Skeletal muscle tissue (tissue), 4 donors: ENCODE data around the gene TTC7B. TPM values are rescaled to one million over a fixed set of nuclear protein-coding genes. Genes with fewer than 3 reads are reported as not detected.
"Not testable (repeated sequence)": the region's sequence is repeated elsewhere in the genome, so short reads cannot be mapped to it uniquely, and the experiment has no call there.

ENCODE experiments used
- H3K27ac ChIP-seq: one replicate; pipeline ENCODE4 v1.7.0; 2013; ENCODE audit warnings: mild to moderate bottlenecking, low read depth, low read length, inconsistent platforms
- H3K27me3 ChIP-seq, 3 donors: one replicate each; pipeline ENCODE4 v1.7.0; 2013; ENCODE audit warnings: low read length in 3 of 3; ENCODE audit not compliant: control insufficient read depth in 3 of 3, insufficient read depth in 3 of 3
- H3K36me3 ChIP-seq, 3 donors: one replicate each; pipeline ENCODE4 v1.7.0; 2013; ENCODE audit warnings: low read length in 3 of 3; ENCODE audit not compliant: control insufficient read depth in 3 of 3, insufficient read depth in 3 of 3
- H3K4me1 ChIP-seq, 3 donors: one replicate each; pipeline ENCODE4 v1.7.0; 2013; ENCODE audit warnings: low read length in 3 of 3, mild to moderate bottlenecking in 3 of 3; ENCODE audit not compliant: control insufficient read depth in 3 of 3, insufficient read depth in 3 of 3
- H3K4me3 ChIP-seq, 3 donors: one replicate each; pipeline ENCODE4 v1.7.0; 2013; ENCODE audit warnings: low read length in 3 of 3
- H3K9ac ChIP-seq, 3 donors: one replicate each; pipeline ENCODE4 v1.7.0; 2013; ENCODE audit warnings: low read length in 3 of 3, mild to moderate bottlenecking in 3 of 3, moderate library complexity in 2 of 3, low read depth in 1 of 3
- H3K9me3 ChIP-seq, 3 donors: one replicate each; pipeline ENCODE4 v1.7.0; 2013; ENCODE audit warnings: low read length in 3 of 3; ENCODE audit not compliant: control insufficient read depth in 3 of 3
- total RNA-seq: library from RNA; depleted of rRNA; stranded (reverse); fragments of >200 nt; gene quantifications from one replicate; pipeline ENCODE4 v1.2.3, GENCODE V29; 2014
- donor health status: Osteomylitis.

Gene TTC7B, protein sequence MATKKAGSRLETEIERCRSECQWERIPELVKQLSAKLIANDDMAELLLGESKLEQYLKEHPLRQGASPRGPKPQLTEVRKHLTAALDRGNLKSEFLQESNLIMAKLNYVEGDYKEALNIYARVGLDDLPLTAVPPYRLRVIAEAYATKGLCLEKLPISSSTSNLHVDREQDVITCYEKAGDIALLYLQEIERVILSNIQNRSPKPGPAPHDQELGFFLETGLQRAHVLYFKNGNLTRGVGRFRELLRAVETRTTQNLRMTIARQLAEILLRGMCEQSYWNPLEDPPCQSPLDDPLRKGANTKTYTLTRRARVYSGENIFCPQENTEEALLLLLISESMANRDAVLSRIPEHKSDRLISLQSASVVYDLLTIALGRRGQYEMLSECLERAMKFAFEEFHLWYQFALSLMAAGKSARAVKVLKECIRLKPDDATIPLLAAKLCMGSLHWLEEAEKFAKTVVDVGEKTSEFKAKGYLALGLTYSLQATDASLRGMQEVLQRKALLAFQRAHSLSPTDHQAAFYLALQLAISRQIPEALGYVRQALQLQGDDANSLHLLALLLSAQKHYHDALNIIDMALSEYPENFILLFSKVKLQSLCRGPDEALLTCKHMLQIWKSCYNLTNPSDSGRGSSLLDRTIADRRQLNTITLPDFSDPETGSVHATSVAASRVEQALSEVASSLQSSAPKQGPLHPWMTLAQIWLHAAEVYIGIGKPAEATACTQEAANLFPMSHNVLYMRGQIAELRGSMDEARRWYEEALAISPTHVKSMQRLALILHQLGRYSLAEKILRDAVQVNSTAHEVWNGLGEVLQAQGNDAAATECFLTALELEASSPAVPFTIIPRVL
- total RNA-seq, result 5.7 TPM

DNA sequence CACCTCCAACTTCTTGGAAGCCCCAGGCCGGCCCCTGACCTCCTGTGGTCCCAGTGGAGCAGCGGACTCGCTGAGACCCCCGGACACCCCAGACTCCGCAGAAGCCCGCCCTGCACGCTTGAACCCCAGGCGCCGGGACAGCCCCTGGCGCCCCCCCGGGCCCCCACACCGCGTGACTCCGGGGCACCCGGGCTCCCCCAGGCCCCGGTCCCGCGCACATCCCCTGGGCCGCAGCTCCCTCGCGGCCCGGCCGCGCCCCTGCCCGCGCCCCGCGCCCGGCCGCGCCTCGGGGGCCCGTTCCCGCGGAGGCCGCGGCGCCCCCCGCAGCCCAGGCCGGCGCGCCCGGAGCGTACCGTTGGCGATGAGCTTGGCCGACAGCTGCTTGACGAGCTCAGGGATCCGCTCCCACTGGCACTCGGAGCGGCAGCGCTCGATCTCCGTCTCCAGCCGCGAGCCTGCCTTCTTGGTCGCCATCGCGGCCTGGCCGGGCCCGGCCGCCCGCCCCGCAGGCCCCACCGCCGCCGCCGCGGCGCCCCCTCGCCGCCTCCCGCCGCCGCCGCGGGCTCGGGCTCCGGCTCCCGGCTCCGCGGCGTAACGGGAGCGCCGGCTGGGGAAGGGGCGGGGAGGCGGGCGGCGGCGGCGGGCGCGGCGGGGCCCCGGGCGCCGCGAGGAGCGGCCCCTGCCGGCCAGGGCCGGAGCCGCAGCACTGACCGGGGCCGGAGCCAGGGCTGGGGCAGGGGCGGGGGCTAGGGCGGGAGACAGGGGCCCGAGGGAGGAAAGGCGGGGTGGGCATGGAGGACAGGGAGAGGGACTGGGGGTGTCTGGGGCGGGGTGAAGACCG is at the start of gene TTC7B:
TSS of gene TTC7B (minus strand) at position 609 of the 841 bp plus-strand sequence. CDS start at position 474, 135 bp downstream.
- Histone ChIP-seq H3K27me3 (no peaks in the 10 kb centered on the region), H3K9ac (peak within 1 kb of the TSS; percentile 68 to 83 (median 82)), H3K4me1 (peaks cover 21 to 35% (median 32%) of the 10 kb centered on the region in 3 donors), H3K4me3 (peak within 1 kb of the TSS; percentile 68 to 81 (median 79)), H3K9me3 (no peaks in the 10 kb centered on the region), H3K36me3 (no peaks in the 10 kb centered on the region), H3K27ac (peak within 1 kb of the TSS; percentile 56)

DNA sequence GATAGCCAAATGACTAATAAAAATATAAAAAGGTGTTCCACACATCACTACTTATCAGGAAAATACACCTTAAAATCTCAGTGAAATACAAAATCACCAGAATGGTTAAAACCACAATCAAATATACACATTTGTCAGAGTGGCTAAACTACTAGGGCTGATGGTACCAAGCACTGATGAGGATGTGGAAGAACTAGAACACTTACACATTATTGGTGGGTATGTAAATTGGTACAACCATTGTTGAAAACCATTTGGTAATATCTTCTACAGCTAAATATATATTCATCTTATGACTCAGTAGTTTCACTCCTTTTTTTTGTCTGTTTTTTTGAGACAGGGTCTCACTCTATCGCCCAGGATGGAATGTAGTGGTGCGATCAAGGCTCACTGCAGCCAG is 48.5 kb upstream of the TTC7B start:
- Histone ChIP-seq H3K27me3 (no peaks in the 10 kb centered on the region), H3K36me3 (no peaks in the 10 kb centered on the region), H3K27ac (no peak overlapping the region), H3K4me1 (no peaks in the 10 kb centered on the region), H3K9me3 (no peaks in the 10 kb centered on the region), H3K4me3 (no peak overlapping the region), H3K9ac (no peak overlapping the region)

DNA sequence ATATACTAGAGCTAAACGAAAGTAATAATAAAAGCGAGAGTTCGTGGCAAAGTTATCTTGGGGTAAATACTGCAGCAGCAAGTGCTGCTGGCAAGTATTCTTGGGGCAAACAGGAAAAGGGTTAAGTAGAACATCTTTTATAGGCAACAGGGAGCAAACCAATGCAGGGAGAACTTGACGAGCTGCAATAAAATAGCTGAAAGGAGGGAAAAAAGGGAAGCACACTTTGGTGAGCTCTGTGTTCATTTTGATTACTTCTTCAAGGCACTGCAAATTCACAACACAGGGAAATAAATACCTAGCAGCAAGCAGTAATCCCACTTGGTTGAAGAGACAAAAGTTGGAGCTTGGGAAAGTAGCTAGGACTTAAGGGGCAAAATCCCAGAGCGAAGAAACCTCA is 42.3 kb upstream of the TTC7B start:
- H3K27ac ChIP-seq, result no peak overlapping the region

GRCh38 chr14:90857866-90858265 is 41.6 kb upstream of the TTC7B start:
- Histone ChIP-seq H3K9me3 (no peaks in the 10 kb centered on the region), H3K9ac (no peak overlapping the region), H3K4me3 (no peak overlapping the region), H3K4me1 (no peaks in the 10 kb centered on the region), H3K27ac (no peak overlapping the region), H3K27me3 (no peaks in the 10 kb centered on the region), H3K36me3 (no peaks in the 10 kb centered on the region)

More for the DNA sequence above, 42.3 kb upstream of the TTC7B start:
- H3K4me3 ChIP-seq, result no peak overlapping the region
- H3K27me3 ChIP-seq, result no peaks in the 10 kb centered on the region
- no peaks in the 10 kb centered on the region for H3K36me3 ChIP-seq
- no peaks in the 10 kb centered on the region for H3K9me3 ChIP-seq
- H3K4me1 ChIP-seq, result no peaks in the 10 kb centered on the region
- no peak overlapping the region for H3K9ac ChIP-seq

- H3K27ac ChIP-seq, H3K4me3 ChIP-seq, H3K27me3 ChIP-seq, H3K36me3 ChIP-seq, H3K9me3 ChIP-seq, H3K9ac ChIP-seq, H3K4me1 ChIP-seq: not testable (repeated sequence)
Measured at GRCh38 chr14:90856115-90856514, 39.9 kb upstream of the TTC7B start.

- Histone ChIP-seq H3K27ac (no peak overlapping the region), H3K36me3 (no peaks in the 10 kb centered on the region), H3K4me1 (peaks cover 0 to 10% (median 9%) of the 10 kb centered on the region in 3 donors), H3K9me3 (no peaks in the 10 kb centered on the region), H3K4me3 (no peak overlapping the region), H3K9ac (no peak overlapping the region), H3K27me3 (no peaks in the 10 kb centered on the region)
Measured at GRCh38 chr14:90853116-90853515, 36.9 kb upstream of the TTC7B start.

- Histone ChIP-seq H3K4me3 (no peak overlapping the region), H3K27me3 (no peaks in the 10 kb centered on the region), H3K4me1 (peaks cover 0 to 10% (median 9%) of the 10 kb centered on the region in 3 donors), H3K9me3 (no peaks in the 10 kb centered on the region), H3K36me3 (no peaks in the 10 kb centered on the region), H3K27ac (no peak overlapping the region), H3K9ac (no peak overlapping the region)
Measured at GRCh38 chr14:90851327-90852036, 35.3 kb upstream of the TTC7B start.

DNA sequence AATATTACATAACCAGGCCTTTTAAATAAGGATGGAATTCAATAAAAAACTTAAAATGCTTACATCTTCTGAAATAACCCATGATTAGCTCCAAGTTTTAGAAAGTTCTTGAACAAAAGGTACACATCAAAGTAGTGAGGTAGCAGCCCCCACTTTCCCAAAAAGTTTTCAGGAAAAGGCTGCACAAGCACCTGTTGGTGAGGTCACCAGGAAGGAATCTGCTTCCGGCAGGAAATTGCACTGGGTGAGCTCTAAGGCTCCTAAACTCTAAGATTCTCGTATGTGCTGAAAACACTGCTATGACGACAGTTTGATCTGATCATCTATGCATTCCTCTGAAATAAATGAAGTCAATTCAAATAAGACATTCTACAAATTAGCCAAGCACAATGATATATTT is 34.3 kb upstream of the TTC7B start:
- H3K36me3 ChIP-seq, result no peaks in the 10 kb centered on the region
- H3K27me3 ChIP-seq, result no peaks in the 10 kb centered on the region
- peak overlapping the region in 2 of 3 donors; percentile 34 to 47 for H3K9ac ChIP-seq
- peaks cover 0 to 10% (median 9%) of the 10 kb centered on the region in 3 donors for H3K4me1 ChIP-seq
- peak overlapping the region; percentile 28 to 48 (median 41) for H3K4me3 ChIP-seq
- H3K27ac ChIP-seq, result peak overlapping the region; percentile 55
- no peaks in the 10 kb centered on the region for H3K9me3 ChIP-seq

DNA sequence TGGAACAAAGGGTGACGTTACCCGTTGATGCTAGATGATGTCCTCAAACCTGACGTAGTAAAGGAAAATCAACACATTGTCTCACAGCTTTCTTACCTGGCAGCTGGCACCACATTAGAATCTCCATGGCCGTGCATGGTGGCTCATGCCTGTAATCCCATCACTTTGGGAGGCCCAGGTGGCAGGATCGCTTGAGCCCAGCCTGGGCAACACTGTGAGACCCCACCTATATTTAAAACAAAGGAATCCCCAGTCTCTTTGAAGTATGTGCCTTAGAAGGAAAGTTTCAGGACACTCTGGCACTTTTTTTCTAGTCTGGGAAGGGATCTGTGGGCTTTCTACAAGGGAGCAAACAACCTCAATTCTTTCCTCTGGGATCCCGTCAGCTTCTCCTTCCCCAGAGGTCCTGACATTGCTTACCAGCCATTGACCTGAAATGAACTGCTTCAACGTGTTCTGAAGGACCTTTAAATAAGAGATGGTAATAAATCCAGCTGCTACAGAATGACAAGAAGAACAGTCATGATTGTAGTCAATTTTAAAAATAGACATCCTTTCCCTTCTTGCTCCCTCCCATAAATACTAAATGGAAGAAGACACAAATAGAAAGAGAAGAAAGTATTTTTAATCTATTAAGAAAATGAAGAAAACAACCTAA is 33.7 kb upstream of the TTC7B start:
- Histone ChIP-seq H3K9ac (no peak overlapping the region), H3K4me1 (peaks cover 0 to 10% (median 9%) of the 10 kb centered on the region in 3 donors), H3K4me3 (no peak overlapping the region), H3K27ac (peak overlapping the region; percentile 55), H3K27me3 (no peaks in the 10 kb centered on the region), H3K9me3 (no peaks in the 10 kb centered on the region), H3K36me3 (no peaks in the 10 kb centered on the region)
